ENCODE data around the gene PLCD3. TPM values are rescaled to one million over a fixed set of nuclear protein-coding genes. Genes with fewer than 3 reads are reported as not detected.

The PLCD3 gene
- total and polyA plus RNA-seq, 9 donors, result 12.1 to 166 (median 83.4) TPM

- Histone ChIP-seq H3K4me3 (no peak overlapping the region), H3K4me1 (ENCODE audit: insufficient read depth) (peaks cover 1% of the 10 kb centered on the region), H3K27ac (no peak overlapping the region), H3K36me3 (no peaks in the 10 kb centered on the region), H3K9me3 (no peaks in the 10 kb centered on the region), H3K27me3 (no peaks in the 10 kb centered on the region)
- no peak for TF ChIP-seq EP300 (IDR thresholded peaks at IDR 0.05)
- no peak for TF ChIP-seq POLR2A (IDR thresholded peaks at IDR 0.05)
- no peak for TF ChIP-seq CTCF (IDR thresholded peaks at IDR 0.05)
- DNase-seq, result no peak
- intact Hi-C loops (cut with DNase I), result loop anchor here in 1 of 4 donors (10.0 kb wide), 1 partner anchor 204 kb away; the partner anchor contains the start of gene GFAP
- WGBS, 3 donors, result 89 to 95% (median 93%) methylated on average over 23 of the region's 23 CpGs
Observed at GRCh38 chr17:45118691-45119090, 13.6 kb downstream of the PLCD3 start.

- TF ChIP-seq POLR2A (IDR thresholded peaks at IDR 0.05), result no peak
- no peak for TF ChIP-seq CTCF (IDR thresholded peaks at IDR 0.05)
- no peak for TF ChIP-seq EP300 (IDR thresholded peaks at IDR 0.05)
- H3K27ac ChIP-seq, result no peak overlapping the region
- intact Hi-C loops (cut with DNase I), result loop anchor here in 1 of 4 donors (10.0 kb wide), 1 partner anchor 203 kb away; the partner anchor contains the start of gene GFAP
Observed at GRCh38 chr17:45117848-45118646, 14.3 kb downstream of the PLCD3 start.

GRCh38 chr17:45117334-45117733 lies 15.0 kb downstream of the PLCD3 start:
- 93 to 97% (median 93%) methylated on average over 4 of the region's 4 CpGs for WGBS, 3 donors
- Histone ChIP-seq H3K36me3 (no peaks in the 10 kb centered on the region), H3K27ac (no peak overlapping the region), H3K4me3 (no peak overlapping the region), H3K4me1 (ENCODE audit: insufficient read depth) (peaks cover 3% of the 10 kb centered on the region), H3K27me3 (no peaks in the 10 kb centered on the region), H3K9me3 (no peaks in the 10 kb centered on the region)
- TF ChIP-seq CTCF (IDR thresholded peaks at IDR 0.05), result no peak
- TF ChIP-seq POLR2A (IDR thresholded peaks at IDR 0.05), result no peak
- intact Hi-C loops (cut with DNase I), result loop anchor here in 1 of 4 donors (10.0 kb wide), 1 partner anchor 203 kb away; the partner anchor contains the start of gene GFAP
- no peak for DNase-seq

More at GRCh38 chr17:45117848-45118646, 14.3 kb downstream of the PLCD3 start:
- no peak overlapping the region for H3K4me3 ChIP-seq
- H3K36me3 ChIP-seq, result no peaks in the 10 kb centered on the region
- 88 to 91% (median 90%) methylated on average over 20 of the region's 20 CpGs for WGBS, 3 donors
- no peaks in the 10 kb centered on the region for H3K27me3 ChIP-seq
- no peak for DNase-seq
- no peaks in the 10 kb centered on the region for H3K9me3 ChIP-seq
- peaks cover under 1% of the 10 kb centered on the region for H3K4me1 ChIP-seq (ENCODE audit: insufficient read depth)

- Histone ChIP-seq H3K4me1 (ENCODE audit: insufficient read depth) (peaks cover 4% of the 10 kb centered on the region), H3K4me3 (no peak overlapping the region), H3K27me3 (no peaks in the 10 kb centered on the region), H3K36me3 (no peaks in the 10 kb centered on the region), H3K27ac (no peak overlapping the region), H3K9me3 (no peaks in the 10 kb centered on the region)
- 91 to 92% (median 92%) methylated on average over 10 of the region's 10 CpGs for WGBS, 3 donors
- no peak for DNase-seq
- TF ChIP-seq POLR2A (IDR thresholded peaks at IDR 0.05), result no peak
- TF ChIP-seq EP300 (IDR thresholded peaks at IDR 0.05), result no peak
- TF ChIP-seq CTCF (IDR thresholded peaks at IDR 0.05), result no peak
- intact Hi-C loops (cut with DNase I), result loop anchor here in 1 of 4 donors (10.0 kb wide), 1 partner anchor 202 kb away; the partner anchor contains the start of gene GFAP
Observed at GRCh38 chr17:45116434-45117016, 15.8 kb downstream of the PLCD3 start.
